HG03135 (cell line): Measurements from ENCODE around the gene ARL8B.
"Not testable (repeated sequence)": the region's sequence is repeated elsewhere in the genome, so short reads cannot be mapped to it uniquely, and the experiment has no call there.

ENCODE experiments used
- ATAC-seq: cut with Tn5 transposase; IDR thresholded peaks from one replicate; pipeline ENCODE4 v1.9.1; 2021; ENCODE audit warnings: mild to moderate bottlenecking, moderate library complexity; ENCODE audit not compliant: unreplicated experiment

ARL8B gene

GRCh38 chr3:5110337-5110736, 11.8 kb upstream of the ARL8B start:
- ATAC-seq: no peak

- no peak for ATAC-seq
Observed at GRCh38 chr3:5112043-5112442, 10.0 kb upstream of the ARL8B start.

- ATAC-seq: not testable (repeated sequence)
Observed at GRCh38 chr3:5113726-5114125, 8.4 kb upstream of the ARL8B start.

GRCh38 chr3:5115506-5116162, 6.5 kb upstream of the ARL8B start:
- peak; percentile 53 for ATAC-seq

GRCh38 chr3:5116538-5116937, 5.6 kb upstream of the ARL8B start:
- no peak for ATAC-seq

GRCh38 chr3:5120446-5120845, 1.6 kb upstream of the ARL8B start:
- ATAC-seq: no peak

GRCh38 chr3:5122741-5123706, 932 bp downstream of the ARL8B start:
- ATAC-seq: peak; percentile 11

- no peak for ATAC-seq
Observed at GRCh38 chr3:5123937-5124336, 1.8 kb downstream of the ARL8B start.

- no peak for ATAC-seq
Observed at GRCh38 chr3:5126586-5126985, 4.5 kb downstream of the ARL8B start.

- no peak for ATAC-seq
Observed at GRCh38 chr3:5128849-5129248, 6.8 kb downstream of the ARL8B start.

GRCh38 chr3:5133239-5134018, 11.3 kb downstream of the ARL8B start:
- ATAC-seq: no peak

GRCh38 chr3:5134019-5134391, 11.9 kb downstream of the ARL8B start:
- ATAC-seq: no peak

GRCh38 chr3:5134499-5134898, 12.4 kb downstream of the ARL8B start:
- ATAC-seq: no peak

GRCh38 chr3:5136211-5136918, 14.3 kb downstream of the ARL8B start:
- ATAC-seq: peak; percentile 78

GRCh38 chr3:5136919-5137429, 14.9 kb downstream of the ARL8B start:
- peak; percentile 11 for ATAC-seq

- ATAC-seq: no peak
Observed at GRCh38 chr3:5138214-5138981, 16.3 kb downstream of the ARL8B start.

GRCh38 chr3:5140230-5140621, 18.1 kb downstream of the ARL8B start:
- peak; percentile 45 for ATAC-seq

GRCh38 chr3:5140839-5141238, 18.7 kb downstream of the ARL8B start:
- ATAC-seq: no peak

GRCh38 chr3:5141760-5142159, 19.7 kb downstream of the ARL8B start:
- no peak for ATAC-seq

- no peak for ATAC-seq
Observed at GRCh38 chr3:5143464-5143863, 21.4 kb downstream of the ARL8B start.
